Stimulated activated naive CD8-positive, alpha-beta T cell treated with anti-CD3 and anti-CD28 coated beads, Interleukin-15, amount 100 ng/mL, for 72 hours (primary cell): ENCODE data around the gene UQCRH.
"Not testable (repeated sequence)": the region's sequence is repeated elsewhere in the genome, so short reads cannot be mapped to it uniquely, and the experiment has no call there.

Experiments used
- ATAC-seq: fragments of 150-1000 bp; cut with Tn5 transposase; 2 replicates; pipeline ENCODE4 v1.10.0; 2021; ENCODE audit warnings: mild to moderate bottlenecking, moderate library complexity
- DNase-seq, 2 donors: peaks; one replicate each; pipeline ENCODE4 v3.0.0; 2021 to 2022
- H3K27ac Mint-ChIP-seq, 2 donors: one replicate each; pipeline ENCODE4 v1.8.0; 2022; ENCODE audit warnings: mild to moderate bottlenecking in 2 of 2, mixed read lengths in 2 of 2, moderate library complexity in 2 of 2
- H3K27me3 Mint-ChIP-seq: one replicate; pipeline ENCODE4 v1.8.0; 2022; ENCODE audit warnings: mixed read lengths
- H3K4me1 Mint-ChIP-seq: one replicate; pipeline ENCODE4 v1.8.0; 2022; ENCODE audit warnings: mild to moderate bottlenecking, mixed read lengths
- H3K4me3 Mint-ChIP-seq, 2 donors: one replicate each; pipeline ENCODE4 v1.8.0; 2022; ENCODE audit warnings: mild to moderate bottlenecking in 2 of 2, mixed read lengths in 2 of 2, moderate library complexity in 1 of 2
- H3K9me3 Mint-ChIP-seq, 2 donors: one replicate each; pipeline ENCODE4 v1.8.0; 2022; ENCODE audit warnings: mixed read lengths in 2 of 2

UQCRH gene

GRCh38 chr1:46315669-46316403 is 12.3 kb downstream of the UQCRH start:
- ATAC-seq (no peak), DNase-seq (no peak)
- Mint-ChIP-seq H3K27me3 (no peaks in the 10 kb centered on the region), H3K27ac (peak overlapping the region in 1 of 2 donors; percentile 3), H3K9me3 (no peaks in the 10 kb centered on the region), H3K4me1 (no peaks in the 10 kb centered on the region), H3K4me3 (no peak overlapping the region)

- no peak for ATAC-seq
- no peaks in the 10 kb centered on the region for H3K9me3 Mint-ChIP-seq
- H3K27ac Mint-ChIP-seq: peak overlapping the region in 1 of 2 donors; percentile 78
- no peaks in the 10 kb centered on the region for H3K4me1 Mint-ChIP-seq
- H3K27me3 Mint-ChIP-seq: no peaks in the 10 kb centered on the region
- no peak for DNase-seq
- H3K4me3 Mint-ChIP-seq: no peak overlapping the region
These were observed 13.8 kb downstream of the UQCRH start for GRCh38 chr1:46317323-46317722.

GRCh38 chr1:46319301-46319700 is 15.8 kb downstream of the UQCRH start:
- H3K4me3 Mint-ChIP-seq, H3K27ac Mint-ChIP-seq, ATAC-seq, H3K9me3 Mint-ChIP-seq, DNase-seq, H3K4me1 Mint-ChIP-seq, H3K27me3 Mint-ChIP-seq: not testable (repeated sequence)

- ATAC-seq, H3K9me3 Mint-ChIP-seq, H3K27ac Mint-ChIP-seq, H3K27me3 Mint-ChIP-seq, H3K4me3 Mint-ChIP-seq, DNase-seq, H3K4me1 Mint-ChIP-seq: not testable (repeated sequence)
These were observed 16.7 kb downstream of the UQCRH start for GRCh38 chr1:46319960-46320914.

- H3K27me3 Mint-ChIP-seq, DNase-seq, H3K27ac Mint-ChIP-seq, ATAC-seq, H3K4me3 Mint-ChIP-seq, H3K9me3 Mint-ChIP-seq, H3K4me1 Mint-ChIP-seq: not testable (repeated sequence)
These were observed 18.7 kb downstream of the UQCRH start for GRCh38 chr1:46322191-46322590.

GRCh38 chr1:46325285-46326076 is 22.0 kb downstream of the UQCRH start:
- DNase-seq, H3K27ac Mint-ChIP-seq, ATAC-seq, H3K4me3 Mint-ChIP-seq, H3K9me3 Mint-ChIP-seq, H3K27me3 Mint-ChIP-seq, H3K4me1 Mint-ChIP-seq: not testable (repeated sequence)

GRCh38 chr1:46328182-46328581 is 24.7 kb downstream of the UQCRH start:
- not testable (repeated sequence) for H3K4me1 Mint-ChIP-seq, H3K27ac Mint-ChIP-seq, H3K27me3 Mint-ChIP-seq, H3K9me3 Mint-ChIP-seq, ATAC-seq, H3K4me3 Mint-ChIP-seq, DNase-seq

- H3K27ac Mint-ChIP-seq, H3K4me1 Mint-ChIP-seq, H3K9me3 Mint-ChIP-seq, ATAC-seq, H3K27me3 Mint-ChIP-seq, H3K4me3 Mint-ChIP-seq, DNase-seq: not testable (repeated sequence)
These were observed 26.3 kb downstream of the UQCRH start for GRCh38 chr1:46329807-46330206.

GRCh38 chr1:46330381-46330780 is 26.9 kb downstream of the UQCRH start:
- not testable (repeated sequence) for H3K4me3 Mint-ChIP-seq, H3K27me3 Mint-ChIP-seq, H3K9me3 Mint-ChIP-seq, H3K4me1 Mint-ChIP-seq, H3K27ac Mint-ChIP-seq, DNase-seq, ATAC-seq

- H3K4me1 Mint-ChIP-seq, H3K4me3 Mint-ChIP-seq, H3K9me3 Mint-ChIP-seq, DNase-seq, H3K27me3 Mint-ChIP-seq, H3K27ac Mint-ChIP-seq, ATAC-seq: not testable (repeated sequence)
These were observed 28.5 kb downstream of the UQCRH start for GRCh38 chr1:46331786-46332540.

- DNase-seq: no peak
- Mint-ChIP-seq H3K4me1 (no peaks in the 10 kb centered on the region), H3K4me3 (no peak overlapping the region), H3K27ac (no peak overlapping the region), H3K27me3 (no peaks in the 10 kb centered on the region), H3K9me3 (no peaks in the 10 kb centered on the region)
- ATAC-seq: peak; percentile 52
These were observed 30.0 kb downstream of the UQCRH start for GRCh38 chr1:46333300-46334029.

GRCh38 chr1:46334030-46334384 is 30.5 kb downstream of the UQCRH start:
- Mint-ChIP-seq H3K27me3 (no peaks in the 10 kb centered on the region), H3K9me3 (no peaks in the 10 kb centered on the region), H3K4me1 (no peaks in the 10 kb centered on the region), H3K27ac (no peak overlapping the region), H3K4me3 (no peak overlapping the region)
- ATAC-seq (no peak), DNase-seq (no peak)

GRCh38 chr1:46335081-46335480 is 31.6 kb downstream of the UQCRH start:
- DNase-seq: no peak
- Mint-ChIP-seq H3K27ac (no peak overlapping the region), H3K9me3 (no peaks in the 10 kb centered on the region), H3K4me1 (peaks cover 7% of the 10 kb centered on the region), H3K27me3 (no peaks in the 10 kb centered on the region), H3K4me3 (no peak overlapping the region)
- ATAC-seq: no peak

GRCh38 chr1:46337409-46337808 is 33.9 kb downstream of the UQCRH start:
- DNase-seq, H3K27ac Mint-ChIP-seq, H3K4me3 Mint-ChIP-seq, H3K27me3 Mint-ChIP-seq, H3K9me3 Mint-ChIP-seq, ATAC-seq: not testable (repeated sequence)
- H3K4me1 Mint-ChIP-seq: peaks cover 29% of the 10 kb centered on the region
